Measurements from ENCODE around the gene SPC24.

DNA sequence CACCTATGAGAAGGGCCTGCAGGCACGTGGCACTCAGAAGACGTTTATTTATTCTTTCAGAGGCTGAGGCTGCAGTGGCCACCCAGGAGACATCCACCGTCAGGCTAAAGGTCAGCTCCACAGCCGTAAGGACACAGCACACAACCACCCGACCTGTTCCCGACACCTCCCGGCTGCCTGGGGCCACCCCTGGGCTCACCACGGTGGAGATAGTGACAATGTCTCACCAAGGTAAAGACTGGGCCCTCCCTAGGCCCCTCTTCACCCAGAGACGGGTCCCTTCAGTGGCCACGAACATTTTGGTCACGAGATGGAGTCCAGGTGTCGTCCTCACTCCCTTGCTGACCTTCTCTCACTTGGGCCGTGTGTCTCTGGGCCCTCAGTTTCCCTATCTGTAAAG, 32.5 kb downstream of the SPC24 start:
- TF ChIP-seq EZH2 (IDR thresholded peaks at IDR 0.05; ENCODE audit: insufficient read depth, low read length): no peak
- TF ChIP-seq, protein P1, sequence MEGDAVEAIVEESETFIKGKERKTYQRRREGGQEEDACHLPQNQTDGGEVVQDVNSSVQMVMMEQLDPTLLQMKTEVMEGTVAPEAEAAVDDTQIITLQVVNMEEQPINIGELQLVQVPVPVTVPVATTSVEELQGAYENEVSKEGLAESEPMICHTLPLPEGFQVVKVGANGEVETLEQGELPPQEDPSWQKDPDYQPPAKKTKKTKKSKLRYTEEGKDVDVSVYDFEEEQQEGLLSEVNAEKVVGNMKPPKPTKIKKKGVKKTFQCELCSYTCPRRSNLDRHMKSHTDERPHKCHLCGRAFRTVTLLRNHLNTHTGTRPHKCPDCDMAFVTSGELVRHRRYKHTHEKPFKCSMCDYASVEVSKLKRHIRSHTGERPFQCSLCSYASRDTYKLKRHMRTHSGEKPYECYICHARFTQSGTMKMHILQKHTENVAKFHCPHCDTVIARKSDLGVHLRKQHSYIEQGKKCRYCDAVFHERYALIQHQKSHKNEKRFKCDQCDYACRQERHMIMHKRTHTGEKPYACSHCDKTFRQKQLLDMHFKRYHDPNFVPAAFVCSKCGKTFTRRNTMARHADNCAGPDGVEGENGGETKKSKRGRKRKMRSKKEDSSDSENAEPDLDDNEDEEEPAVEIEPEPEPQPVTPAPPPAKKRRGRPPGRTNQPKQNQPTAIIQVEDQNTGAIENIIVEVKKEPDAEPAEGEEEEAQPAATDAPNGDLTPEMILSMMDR (IDR thresholded peaks at IDR 0.05; ENCODE audit: insufficient read depth, low read depth, low read length): no peak
